SH-SY5Y (cell line): Measurements from ENCODE around the gene SREBF2.

Source experiments
- GATA2 ChIP-seq: IDR thresholded peaks from 2 replicates; pipeline ENCODE4 v1.6.1; 2011; ENCODE audit warnings: mild to moderate bottlenecking, low read depth, low read length
- GATA3 ChIP-seq: IDR thresholded peaks from 2 replicates; pipeline ENCODE4 v1.6.1; 2011; ENCODE audit warnings: low read depth, mild to moderate bottlenecking, low read length, moderate library complexity

SREBF2 gene

DNA sequence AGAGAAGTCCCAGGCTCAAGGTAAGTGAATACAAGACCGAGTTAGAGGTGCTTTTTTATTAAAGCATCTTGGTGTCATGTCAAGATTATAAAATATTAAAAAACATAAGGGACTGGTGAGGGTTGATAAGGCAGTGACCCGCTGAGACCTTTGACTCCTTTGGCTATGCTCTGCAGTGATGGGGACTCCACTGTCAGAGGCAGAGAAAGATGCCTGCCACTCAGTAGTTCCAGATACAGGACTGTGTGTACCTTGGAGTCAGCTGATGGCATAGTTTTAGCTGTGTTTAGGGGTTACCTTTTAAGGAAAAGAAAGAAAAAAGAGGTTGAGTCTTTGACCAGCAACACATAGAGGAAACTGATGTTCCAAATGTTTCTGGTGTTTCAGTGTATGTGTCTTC lies 41.2 kb downstream of the SREBF2 start:
- TF ChIP-seq GATA2 (no peak), GATA3 (no peak)

DNA sequence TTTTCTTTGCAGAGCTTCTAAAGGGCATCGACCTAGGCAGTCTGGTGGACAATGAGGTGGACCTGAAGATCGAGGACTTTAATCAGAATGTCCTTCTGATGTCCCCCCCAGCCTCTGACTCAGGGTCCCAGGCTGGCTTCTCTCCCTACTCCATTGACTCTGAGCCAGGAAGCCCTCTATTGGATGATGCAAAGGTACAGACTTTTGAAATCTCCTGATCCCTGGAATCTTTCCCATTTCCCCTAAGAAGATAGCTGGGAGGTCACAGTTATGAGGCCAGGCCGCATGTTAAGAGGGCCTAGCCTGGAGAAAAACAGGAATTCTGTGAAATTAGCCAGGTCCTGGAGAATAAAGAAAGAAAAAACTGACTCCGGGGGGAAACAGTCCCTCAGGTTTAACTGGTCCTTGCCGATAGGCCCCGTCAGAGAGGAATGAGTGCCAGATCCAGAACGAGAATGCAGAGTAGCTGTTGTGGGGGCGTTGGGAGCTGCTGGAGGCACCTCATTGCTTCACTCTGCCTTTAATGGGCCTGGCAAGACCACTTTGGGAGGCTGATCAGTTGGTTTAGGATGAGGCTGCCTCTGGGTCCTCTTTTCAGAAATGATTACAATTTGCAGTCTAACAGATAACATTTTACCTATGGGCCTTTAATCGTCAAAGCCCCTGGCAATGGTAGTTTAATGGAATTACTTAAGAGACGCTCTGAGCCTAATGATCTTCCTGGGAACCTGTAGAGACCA lies 42.8 kb downstream of the SREBF2 start:
- TF ChIP-seq GATA3 (no peak), GATA2 (no peak)

DNA sequence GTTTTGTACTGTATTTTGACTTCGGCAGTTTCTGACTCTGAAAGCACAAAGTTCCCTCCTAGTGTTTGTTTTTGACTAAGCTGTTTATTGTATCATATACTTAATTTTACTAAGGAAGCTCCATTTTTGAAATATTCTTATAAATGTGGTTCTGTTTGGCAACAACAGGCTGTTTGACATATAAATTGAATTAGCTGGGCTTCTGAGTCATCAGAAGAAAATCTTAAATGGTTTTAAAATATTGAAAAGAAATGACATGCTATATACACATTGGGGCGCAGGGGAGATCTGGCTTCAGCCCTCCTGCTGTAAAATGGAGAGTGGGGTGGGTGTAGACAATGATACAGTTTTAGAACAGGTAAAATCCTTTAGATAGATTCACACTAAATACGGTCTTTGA lies 43.4 kb downstream of the SREBF2 start:
- TF ChIP-seq GATA3 (no peak), GATA2 (no peak)

DNA sequence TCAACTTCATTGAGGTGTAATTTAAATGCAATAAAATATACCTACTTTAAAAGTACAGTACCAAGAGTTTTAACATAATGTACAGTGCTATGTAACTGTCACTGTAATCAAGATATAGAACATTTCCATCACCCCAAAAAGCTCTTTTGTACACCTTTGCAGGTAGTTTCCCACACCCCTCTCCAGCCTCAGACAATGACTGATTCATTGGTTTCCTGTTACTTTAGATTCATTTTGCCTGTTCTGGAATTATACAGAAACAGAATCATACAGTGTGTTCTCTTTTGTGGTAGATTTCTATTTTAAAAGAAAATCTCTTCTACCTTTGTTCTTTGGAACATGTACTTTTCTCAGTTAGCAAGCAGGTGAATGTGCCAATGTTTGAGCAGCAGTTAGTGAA lies 43.8 kb downstream of the SREBF2 start:
- TF ChIP-seq GATA3: no peak
- no peak for TF ChIP-seq GATA2

DNA sequence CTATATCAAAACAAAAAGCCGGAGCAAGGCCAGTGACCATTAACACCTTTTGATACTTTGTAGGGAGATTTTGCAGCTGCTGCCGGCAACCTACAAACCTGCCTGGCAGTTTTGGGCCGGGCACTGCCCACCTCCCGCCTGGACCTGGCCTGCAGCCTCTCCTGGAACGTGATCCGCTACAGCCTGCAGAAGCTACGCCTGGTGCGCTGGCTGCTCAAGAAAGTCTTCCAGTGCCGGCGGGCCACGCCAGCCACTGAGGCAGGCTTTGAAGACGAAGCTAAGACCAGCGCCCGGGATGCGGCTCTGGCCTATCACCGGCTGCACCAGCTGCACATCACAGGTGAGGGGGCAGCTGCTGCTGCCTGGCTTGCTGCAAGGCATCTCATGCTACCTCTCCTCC lies 47.7 kb downstream of the SREBF2 start:
- TF ChIP-seq GATA2 (no peak), GATA3 (no peak)

DNA sequence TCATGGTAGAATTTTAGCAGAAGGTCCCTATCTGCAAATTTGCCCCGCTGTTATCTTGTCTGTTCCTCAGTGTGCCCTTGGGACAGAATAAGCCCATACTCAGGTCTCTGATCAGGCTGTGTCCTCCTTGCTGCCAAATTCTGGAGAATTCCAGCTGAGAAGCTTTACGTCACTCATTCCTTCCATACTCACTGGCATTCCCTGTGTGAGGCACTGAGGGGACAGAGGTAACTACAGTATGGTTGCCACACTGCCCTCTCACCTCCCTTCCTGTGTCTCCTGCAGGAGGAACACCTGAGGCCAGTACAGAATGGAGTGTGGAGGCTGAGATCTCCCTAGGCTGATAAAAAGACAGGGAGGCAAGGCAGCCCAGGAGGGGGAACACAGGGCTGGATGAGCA lies 50.5 kb downstream of the SREBF2 start:
- TF ChIP-seq GATA2: no peak
- TF ChIP-seq GATA3: no peak

DNA sequence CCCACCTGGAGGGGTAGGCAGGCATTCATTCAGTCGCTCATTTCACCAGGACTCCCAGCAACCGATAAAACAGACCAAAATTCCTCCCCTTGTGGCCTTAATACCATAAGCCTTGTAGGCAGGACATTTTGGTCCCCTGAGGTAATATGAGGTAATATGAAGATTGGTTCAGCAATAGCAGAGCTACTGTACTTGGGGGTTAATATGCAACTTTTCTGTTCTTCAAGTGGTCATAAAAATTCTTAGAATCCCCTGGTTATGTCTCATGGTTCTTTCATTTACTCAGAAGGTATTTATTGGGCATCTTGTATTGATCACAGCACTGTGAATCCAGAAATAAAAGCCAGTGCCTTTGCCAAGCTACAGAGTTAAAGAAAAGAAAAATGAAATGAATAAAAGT lies 52.2 kb downstream of the SREBF2 start:
- TF ChIP-seq GATA2: no peak

DNA sequence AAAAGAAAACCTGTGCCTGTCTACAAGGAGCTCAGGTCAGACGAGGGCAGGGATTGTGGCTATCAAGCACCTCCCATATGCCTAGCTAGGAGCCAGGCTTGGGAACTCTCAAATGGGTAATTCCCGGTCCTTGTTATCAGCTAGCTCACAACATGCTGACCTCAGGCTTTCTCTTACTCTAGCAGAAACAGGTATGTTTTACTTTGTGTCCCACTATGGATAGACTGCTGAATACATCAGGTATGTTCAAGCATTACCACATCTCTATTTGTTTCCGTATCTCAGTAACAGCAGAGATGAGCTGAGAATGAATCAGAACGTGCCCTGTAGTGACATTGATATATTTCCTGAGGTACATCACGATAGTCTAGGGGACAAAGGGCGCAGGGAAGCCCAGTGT lies 52.6 kb downstream of the SREBF2 start:
- TF ChIP-seq GATA3: no peak
- TF ChIP-seq GATA2: no peak

DNA sequence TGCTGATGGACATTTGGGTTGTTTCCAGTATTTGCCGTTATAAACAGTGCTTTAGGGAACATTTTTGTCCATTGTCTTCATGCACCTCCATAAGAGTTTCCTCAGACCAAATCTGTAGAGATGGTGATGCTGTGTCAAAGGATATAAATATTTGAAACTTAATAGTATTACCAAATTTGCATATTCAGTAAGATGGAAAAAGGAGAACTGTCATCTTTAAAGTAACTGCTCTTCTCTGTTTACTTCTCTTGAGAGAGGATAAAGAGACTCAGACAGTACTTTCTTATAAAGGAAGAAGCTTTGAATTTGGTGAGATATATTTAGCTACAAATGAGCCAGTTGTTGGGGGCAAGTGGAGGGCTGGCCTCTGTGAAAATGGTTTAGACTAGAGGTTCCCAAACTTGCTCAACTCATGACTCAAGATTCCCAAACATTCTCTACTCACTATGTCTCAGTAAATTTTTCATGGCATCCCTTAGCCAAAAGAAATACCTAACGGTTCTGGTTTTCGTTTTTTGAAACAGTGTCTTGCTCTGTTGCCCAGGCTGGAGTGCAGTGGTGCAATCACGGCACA lies 55.8 kb downstream of the SREBF2 start:
- TF ChIP-seq GATA3: no peak
- no peak for TF ChIP-seq GATA2

DNA sequence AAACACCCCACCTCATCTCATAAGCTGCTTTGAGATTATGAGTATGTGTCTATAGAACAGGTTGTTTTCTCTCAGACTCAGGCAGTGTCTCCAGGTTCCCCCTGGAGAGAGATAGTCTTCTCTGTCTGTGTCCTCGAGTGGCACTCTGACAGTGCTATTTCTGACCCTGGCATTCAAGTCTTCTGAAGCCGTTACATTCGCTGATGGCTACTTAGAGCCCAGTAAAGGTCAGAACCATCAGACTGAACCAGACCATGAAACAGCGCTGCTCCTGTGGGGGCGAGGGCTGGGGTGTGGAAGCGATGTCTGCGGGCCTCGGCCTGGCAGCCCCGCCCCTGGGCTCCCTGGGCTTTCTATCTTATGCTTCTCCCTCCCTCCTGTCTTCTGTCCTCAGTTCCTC lies 58.5 kb downstream of the SREBF2 start:
- TF ChIP-seq GATA3 (no peak), GATA2 (no peak)

DNA sequence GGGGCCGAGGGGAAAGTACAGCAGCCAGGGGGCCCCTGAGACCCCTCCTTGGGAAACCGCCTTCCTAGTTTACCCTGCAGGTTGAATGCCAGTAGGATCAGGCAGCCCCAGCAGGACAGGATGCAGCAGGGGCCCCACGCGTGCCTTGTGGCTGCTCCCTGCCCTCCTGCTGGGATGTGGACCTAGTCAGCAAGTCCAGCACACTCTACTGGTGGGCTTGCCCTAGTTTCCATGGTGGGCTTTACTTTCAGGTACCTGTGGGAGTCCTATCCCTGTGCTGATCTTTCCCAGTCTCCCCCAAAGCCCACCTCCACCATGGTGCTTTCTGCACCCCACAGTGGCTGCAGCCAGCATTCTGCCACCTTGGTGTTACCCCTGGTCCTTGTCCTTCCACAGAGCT lies 59.8 kb downstream of the SREBF2 start:
- no peak for TF ChIP-seq GATA2
- TF ChIP-seq GATA3: no peak

DNA sequence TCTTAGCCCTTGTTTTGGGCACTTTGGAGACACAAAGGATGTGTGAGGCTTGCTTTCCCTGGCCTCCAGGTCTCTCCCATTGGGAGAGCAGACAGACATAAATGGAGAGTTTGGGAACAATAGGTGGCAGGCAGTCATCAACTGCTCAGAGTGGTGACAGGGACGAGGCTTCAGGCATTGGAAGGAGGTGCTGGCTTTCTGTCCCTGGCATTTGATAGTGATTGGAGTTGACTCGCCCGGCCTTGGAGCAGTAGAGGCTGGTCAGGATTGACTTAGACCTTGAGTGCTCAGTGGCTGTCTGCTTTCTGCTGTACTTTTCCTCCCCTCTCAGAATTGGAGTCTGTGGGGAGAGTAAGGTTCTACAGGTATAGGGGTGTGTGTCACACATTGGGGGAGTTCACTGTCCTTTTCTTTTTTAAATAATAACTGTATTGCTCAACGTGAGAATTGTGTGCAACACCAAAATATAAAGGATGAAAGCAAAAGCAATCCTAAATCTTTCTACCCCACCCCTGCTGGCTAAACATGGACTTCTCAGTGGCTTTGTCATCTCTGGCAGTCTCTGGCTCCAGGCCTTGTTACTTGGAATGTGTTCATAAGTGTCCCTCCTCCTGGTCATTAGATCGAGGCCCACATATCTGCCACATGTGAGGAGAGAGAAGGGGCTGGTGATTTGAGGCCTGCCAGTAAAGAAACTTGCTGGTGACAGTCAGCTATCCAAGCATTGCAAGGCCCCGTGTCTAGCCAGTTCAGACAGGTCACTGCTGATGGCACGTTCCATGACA lies 60.9 kb downstream of the SREBF2 start:
- no peak for TF ChIP-seq GATA2
- TF ChIP-seq GATA3: no peak

DNA sequence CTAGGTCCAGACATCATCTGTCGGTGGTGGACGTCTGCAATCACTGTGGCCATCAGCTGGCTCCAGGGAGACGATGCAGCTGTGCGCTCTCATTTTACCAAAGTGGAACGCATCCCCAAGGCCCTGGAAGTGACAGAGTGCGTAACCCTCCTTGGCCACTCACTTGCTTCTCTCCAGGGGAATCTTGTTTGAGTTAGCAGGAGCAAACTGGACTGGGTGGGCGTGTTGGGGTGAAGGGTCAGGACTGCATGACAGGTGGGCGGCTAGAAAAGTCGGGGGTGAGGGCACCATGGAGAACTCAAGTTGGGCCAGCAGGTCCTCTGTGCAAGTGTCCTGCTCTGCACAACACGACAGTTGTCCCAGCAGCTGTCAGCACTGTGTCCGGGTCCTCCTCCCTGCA lies 65.7 kb downstream of the SREBF2 start:
- no peak for TF ChIP-seq GATA3
- no peak for TF ChIP-seq GATA2

DNA sequence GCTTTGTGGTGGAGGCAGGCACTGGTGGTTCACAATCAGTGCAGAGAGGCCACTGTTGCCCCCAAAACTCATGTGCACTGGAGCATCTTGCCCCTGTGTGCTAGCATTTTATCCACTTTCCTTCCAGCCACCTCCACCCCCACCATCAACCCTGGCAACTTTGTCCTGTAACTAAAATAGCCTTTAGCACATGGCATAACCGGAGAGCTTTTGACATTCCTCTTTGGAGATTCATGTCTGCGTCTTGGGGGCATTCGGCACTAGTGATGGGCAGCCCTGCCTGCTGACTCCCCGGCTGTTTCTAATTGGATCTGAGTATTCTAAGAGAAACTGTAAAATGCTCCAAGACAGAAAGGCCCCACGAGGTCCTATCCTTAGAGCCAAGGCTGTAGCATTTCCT lies 66.2 kb downstream of the SREBF2 start:
- no peak for TF ChIP-seq GATA2
- TF ChIP-seq GATA3: no peak
